Testis (tissue), 2 donors: ENCODE results near the gene HMCN2.

ENCODE experiments used
- CTCF ChIP-seq, 3 experiments: fragments of 450-650 bp in 2 of 3; fragments of 200-600 bp in 1 of 3; sonication (generic) in 1 of 3; IDR thresholded peaks; one replicate each; pipeline ENCODE4 v1.5.1; 2016 to 2019; ENCODE audit warnings: antibody characterized with exemption in 3 of 3, mild to moderate bottlenecking in 2 of 3, moderate library complexity in 1 of 3
- POLR2A ChIP-seq: fragments of 450-650 bp; IDR thresholded peaks from one replicate; pipeline ENCODE4 v1.6.1; 2017; ENCODE audit warnings: antibody characterized with exemption, mild to moderate bottlenecking, moderate library complexity

GRCh38 chr9:130474106-130474505 is 208.5 kb downstream of the HMCN2 start:
- TF ChIP-seq CTCF (IDR thresholded peaks at IDR 0.05) (no peak), POLR2A (no peak)
